MG63 (cell line): ENCODE results near the gene CCND3. TPM values are rescaled to one million over a fixed set of nuclear protein-coding genes. Genes with fewer than 3 reads are reported as not detected.
A peak's percentile ranks its signal among the peaks of the same experiment; 100 is the strongest.
"Not testable (repeated sequence)": the region's sequence is repeated elsewhere in the genome, so short reads cannot be mapped to it uniquely, and the experiment has no call there.

ENCODE experiments used
- DNase-seq: peaks from one replicate; pipeline ENCODE4 v3.0.0-alpha.2; 2020
- H3K27me3 ChIP-seq: fragments of 250-450 bp; sonication (Bioruptor Pico); 2 replicates; pipeline ENCODE4 v1.5.1; 2020; ENCODE audit warnings: mild to moderate bottlenecking, moderate library complexity
- H3K36me3 ChIP-seq: fragments of 250-450 bp; sonication (Bioruptor Pico); 2 replicates; pipeline ENCODE4 v1.5.1; 2020; ENCODE audit warnings: mild to moderate bottlenecking, moderate library complexity
- H3K4me3 ChIP-seq: fragments of 250-450 bp; sonication (Bioruptor Pico); 2 replicates; pipeline ENCODE4 v1.5.1; 2020; ENCODE audit warnings: mild to moderate bottlenecking, moderate library complexity
- H3K9me3 ChIP-seq: fragments of 250-450 bp; sonication (Bioruptor Pico); 2 replicates; pipeline ENCODE4 v1.5.1; 2020; ENCODE audit warnings: mild to moderate bottlenecking, moderate library complexity
- total RNA-seq: library from RNA; depleted of rRNA; stranded (reverse); fragments of >200 nt; shearing (Covaris generic); gene quantifications from 2 replicates; pipeline ENCODE4 v1.2.3, GENCODE V29; 2014; ENCODE audit warnings: low replicate concordance

CCND3 gene
- total RNA-seq, 1 experiment from 2014 or later, result 29.8 TPM

DNA sequence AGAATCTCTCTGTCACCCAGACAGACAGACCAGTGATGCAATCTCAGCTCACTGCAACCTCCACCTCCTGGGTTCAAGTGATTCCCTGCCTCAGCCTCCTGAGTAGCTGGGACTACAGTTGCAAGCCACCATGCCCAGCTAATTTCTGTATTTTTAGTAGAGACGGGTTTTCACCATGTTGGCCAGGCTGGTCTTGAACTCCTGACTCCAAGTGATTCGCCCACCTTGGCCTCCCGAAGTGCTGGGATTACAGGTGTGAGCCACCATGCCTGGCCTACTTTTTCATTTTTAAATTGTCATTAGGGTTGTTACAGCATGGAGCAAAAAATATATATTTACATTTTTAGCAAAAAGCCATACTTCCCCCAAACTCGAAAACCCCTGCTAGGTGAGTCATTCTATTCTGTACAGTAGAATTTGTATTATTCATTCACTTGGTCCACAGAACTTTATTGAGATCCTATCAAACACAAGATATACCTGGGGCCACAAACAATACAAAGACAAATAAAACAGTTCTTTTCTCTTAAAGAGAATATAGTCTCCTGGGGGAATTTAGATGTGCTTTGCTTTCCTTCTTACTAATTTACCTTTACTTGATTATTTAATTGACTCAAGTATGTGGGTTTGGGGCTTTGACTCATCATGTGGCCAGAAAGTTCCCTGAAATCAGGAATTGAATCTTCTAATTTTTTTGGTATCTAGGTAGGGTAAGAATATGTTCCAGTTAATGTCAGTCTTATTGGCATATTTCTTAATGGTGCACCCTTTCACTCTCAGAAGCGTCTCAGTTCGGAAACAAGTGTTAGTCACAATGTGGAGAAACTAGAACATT is 16.6 kb upstream of the CCND3 start:
- Histone ChIP-seq H3K4me3 (no peak overlapping the region), H3K27me3 (no peaks in the 10 kb centered on the region), H3K36me3 (no peaks in the 10 kb centered on the region), H3K9me3 (no peaks in the 10 kb centered on the region)
- no peak for DNase-seq

DNA sequence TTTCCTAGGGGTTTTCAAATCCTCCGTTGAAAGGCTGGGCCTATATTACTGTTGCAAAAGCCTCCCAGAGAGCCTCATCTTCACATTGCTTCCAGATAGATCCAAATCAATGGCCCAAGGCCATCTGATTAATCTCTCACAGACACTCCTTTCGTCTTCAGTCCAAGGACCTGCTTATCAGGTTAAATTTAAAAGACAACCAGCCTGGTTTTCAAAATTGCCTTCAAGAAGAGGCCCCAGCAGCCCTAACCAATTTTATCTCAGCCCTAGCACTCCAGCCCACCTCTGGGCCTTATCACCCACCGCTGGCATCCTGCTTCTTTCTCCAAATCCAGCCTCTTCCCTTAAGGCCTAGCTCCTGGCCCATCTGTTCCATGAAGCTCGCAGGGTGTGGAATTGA is 15.5 kb upstream of the CCND3 start:
- H3K36me3 ChIP-seq, result no peaks in the 10 kb centered on the region
- no peak overlapping the region for H3K4me3 ChIP-seq
- H3K9me3 ChIP-seq, result no peaks in the 10 kb centered on the region
- no peaks in the 10 kb centered on the region for H3K27me3 ChIP-seq
- DNase-seq, result no peak

DNA sequence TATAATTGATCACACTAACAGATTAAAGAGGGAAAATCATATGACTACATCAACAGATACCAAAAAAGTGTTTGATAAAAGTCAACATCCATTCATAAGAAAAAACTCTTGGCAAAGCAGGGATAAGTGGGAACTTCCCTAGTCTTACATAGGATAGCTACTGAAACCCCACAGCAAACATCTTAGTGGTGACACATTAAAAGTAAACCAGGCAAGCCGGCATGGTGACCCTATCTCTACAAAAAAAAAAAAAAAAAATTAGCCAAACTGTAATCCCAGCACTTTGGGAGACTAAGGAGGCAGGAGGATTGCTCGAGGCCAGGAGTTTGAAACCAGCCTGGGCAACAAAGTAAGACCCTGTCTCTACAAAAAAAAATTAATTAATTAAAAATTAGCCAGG is 13.8 kb upstream of the CCND3 start:
- DNase-seq, result no peak
- no peaks in the 10 kb centered on the region for H3K27me3 ChIP-seq
- no peak overlapping the region for H3K4me3 ChIP-seq
- no peaks in the 10 kb centered on the region for H3K9me3 ChIP-seq
- H3K36me3 ChIP-seq, result no peaks in the 10 kb centered on the region

DNA sequence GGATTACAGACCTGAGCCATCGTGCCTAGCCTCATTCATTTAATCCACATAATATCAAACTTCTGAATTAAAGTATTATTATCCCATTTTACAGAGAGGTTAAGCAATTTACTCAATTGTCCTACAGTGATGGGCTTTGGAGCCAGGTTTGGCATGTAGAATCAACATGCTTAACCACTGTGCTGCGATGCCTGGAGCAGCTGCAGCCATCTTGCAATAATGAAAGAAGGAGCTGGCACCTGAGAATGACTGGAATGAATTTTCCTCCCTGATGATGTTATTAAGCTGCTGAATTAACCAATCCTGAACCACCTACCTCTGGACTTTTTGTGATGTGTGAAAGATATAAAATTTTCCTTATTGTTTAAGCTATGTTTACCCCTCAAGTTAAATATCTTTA is 13.1 kb upstream of the CCND3 start:
- H3K36me3 ChIP-seq, result no peaks in the 10 kb centered on the region
- no peaks in the 10 kb centered on the region for H3K27me3 ChIP-seq
- no peak overlapping the region for H3K4me3 ChIP-seq
- DNase-seq, result no peak
- no peaks in the 10 kb centered on the region for H3K9me3 ChIP-seq

DNA sequence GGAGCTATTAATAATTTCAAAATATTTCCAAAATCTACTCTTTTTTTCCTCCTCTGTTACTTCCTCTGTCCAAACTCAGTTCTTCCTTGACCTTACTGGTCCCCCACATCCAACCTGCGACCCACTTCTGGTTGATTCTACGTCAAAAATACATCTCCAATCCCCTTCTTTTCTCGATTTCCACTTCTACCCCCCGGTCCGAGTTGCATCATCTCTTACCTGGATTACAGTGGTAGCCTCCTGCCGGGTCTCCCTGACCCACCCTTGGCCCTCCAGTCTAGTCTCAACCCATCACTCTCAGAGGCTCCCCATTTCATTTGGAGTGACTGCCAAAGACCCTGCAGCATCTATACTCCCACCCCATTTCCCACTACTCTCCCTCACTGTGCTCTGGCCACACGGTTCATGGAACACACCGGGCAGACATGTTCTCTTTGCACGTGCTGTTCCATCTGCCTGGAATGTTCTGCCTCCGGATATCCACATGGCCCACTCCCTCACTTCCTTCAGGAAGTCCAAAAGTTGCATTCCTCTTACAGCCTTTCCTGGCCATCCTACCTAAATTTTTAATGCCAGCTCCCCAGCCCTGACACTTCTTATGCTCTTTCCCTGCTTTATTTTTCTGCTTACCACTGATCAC is 6.1 kb upstream of the CCND3 start:
- DNase-seq, result no peak
- Histone ChIP-seq H3K36me3 (no peaks in the 10 kb centered on the region), H3K4me3 (no peak overlapping the region), H3K27me3 (no peaks in the 10 kb centered on the region), H3K9me3 (no peaks in the 10 kb centered on the region)

DNA sequence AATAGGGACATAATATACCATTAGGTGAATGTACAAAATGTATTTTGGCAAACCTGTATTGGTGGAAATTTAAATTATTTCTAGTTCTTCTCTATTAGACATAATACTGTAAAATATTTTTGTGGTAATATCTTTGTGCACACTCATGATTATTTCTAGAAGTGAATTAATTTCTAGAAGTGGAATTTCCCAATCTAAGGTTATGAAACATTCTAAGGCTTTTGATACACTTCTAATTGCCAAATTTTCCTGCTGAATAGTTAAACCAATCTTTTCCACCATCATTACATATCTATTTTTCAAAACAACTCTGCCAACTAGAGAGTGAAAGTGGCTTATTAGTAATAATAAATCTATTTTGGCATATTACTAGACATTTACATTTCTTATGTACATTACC is 1.8 kb upstream of the CCND3 start:
- Histone ChIP-seq H3K4me3 (no peak overlapping the region), H3K27me3 (no peaks in the 10 kb centered on the region), H3K9me3 (no peaks in the 10 kb centered on the region), H3K36me3 (no peaks in the 10 kb centered on the region)
- no peak for DNase-seq

DNA sequence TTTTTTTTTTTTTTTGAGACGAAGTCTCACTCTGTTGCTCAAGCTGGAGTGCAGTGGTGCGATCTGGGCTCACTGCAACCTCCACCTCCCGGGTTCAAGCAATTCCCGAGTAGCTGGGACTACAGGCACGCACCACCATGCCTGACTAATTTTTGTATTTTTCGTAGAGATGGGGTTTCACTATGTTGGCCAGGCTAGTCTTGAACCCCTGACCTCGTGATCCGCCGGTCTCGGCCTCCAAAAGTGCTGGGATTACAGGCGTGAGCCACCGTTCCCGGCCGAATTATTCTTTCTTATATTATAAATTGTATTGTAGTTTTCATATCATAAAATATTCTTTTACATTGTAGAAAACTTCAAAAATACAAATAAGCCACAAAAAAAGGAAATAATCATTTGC is 1.3 kb upstream of the CCND3 start:
- not testable (repeated sequence) for H3K4me3 ChIP-seq, H3K27me3 ChIP-seq, DNase-seq, H3K9me3 ChIP-seq, H3K36me3 ChIP-seq

DNA sequence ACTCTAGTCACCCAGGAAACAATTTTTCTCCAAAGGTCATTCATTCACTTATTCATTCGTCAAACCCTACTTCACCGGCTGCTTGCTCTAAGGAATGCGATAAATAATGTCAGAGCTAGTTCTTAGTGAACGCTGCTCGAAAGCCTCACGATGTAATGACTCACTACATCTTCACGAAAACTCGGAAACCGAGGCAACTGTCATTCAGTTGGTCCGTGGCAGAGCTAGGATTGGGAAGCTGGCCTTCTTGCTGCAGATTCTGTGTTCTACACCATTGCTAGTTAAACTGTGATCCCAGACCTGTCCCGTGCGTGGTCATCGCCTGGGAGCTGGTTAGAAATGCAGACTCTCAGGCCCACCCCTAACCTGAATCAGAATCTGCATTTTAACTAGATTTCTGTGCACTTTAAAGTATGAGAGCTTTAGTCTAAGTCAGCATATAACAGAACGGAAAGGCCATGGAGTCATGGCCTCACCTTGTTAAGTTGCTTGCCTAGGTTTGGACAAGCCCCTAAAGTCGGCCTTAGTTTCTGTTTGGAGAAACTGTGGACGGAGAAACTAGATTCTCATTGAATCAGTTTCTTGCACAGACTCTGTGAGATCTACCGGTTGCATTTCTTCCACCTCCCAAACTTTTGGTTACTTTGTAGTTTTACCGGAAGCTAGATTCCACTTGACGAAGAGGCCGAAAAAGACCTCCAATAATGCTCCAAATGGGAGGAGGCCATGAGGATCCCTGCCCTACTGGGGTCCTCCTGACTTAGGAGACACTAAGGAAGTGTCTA is 651 bp upstream of the CCND3 start:
- H3K9me3 ChIP-seq, result no peaks in the 10 kb centered on the region
- DNase-seq, result no peak
- no peaks in the 10 kb centered on the region for H3K27me3 ChIP-seq
- peak overlapping the region; percentile 77 for H3K4me3 ChIP-seq
- H3K36me3 ChIP-seq, result no peaks in the 10 kb centered on the region; the same call in 1 of the 2 replicates

DNA sequence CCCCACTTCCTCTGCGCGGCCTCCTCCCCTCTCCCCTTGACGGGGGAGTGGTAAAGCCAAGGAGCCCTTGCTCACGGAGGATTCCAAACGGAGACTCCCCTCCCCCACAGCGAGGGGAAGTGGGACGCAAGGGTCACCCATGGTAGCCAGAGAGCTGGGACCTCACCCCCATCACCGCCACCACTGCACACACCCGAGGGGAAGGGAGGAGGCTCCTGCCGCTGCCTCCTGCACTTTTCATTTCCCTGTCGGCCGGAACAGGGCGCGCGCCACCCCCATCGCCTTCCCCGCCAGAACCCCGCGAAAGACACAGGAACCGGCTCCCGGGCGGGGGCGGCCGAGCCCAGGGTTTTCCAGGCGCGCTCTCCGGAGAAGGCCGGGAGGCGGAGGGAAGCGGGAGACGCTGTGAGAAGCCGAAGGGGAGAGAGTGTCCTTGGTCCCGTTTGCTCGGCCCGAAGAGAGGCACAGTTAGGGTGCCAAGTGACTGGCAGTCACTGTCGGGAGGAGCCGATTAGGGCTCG is 789 bp downstream of the CCND3 start:
- Histone ChIP-seq H3K36me3 (peaks cover 5% of the 10 kb centered on the region; the same call in 1 of the 2 replicates), H3K4me3 (peak overlapping the region; percentile 77), H3K27me3 (no peaks in the 10 kb centered on the region), H3K9me3 (no peaks in the 10 kb centered on the region)
- peak; percentile 40 for DNase-seq

DNA sequence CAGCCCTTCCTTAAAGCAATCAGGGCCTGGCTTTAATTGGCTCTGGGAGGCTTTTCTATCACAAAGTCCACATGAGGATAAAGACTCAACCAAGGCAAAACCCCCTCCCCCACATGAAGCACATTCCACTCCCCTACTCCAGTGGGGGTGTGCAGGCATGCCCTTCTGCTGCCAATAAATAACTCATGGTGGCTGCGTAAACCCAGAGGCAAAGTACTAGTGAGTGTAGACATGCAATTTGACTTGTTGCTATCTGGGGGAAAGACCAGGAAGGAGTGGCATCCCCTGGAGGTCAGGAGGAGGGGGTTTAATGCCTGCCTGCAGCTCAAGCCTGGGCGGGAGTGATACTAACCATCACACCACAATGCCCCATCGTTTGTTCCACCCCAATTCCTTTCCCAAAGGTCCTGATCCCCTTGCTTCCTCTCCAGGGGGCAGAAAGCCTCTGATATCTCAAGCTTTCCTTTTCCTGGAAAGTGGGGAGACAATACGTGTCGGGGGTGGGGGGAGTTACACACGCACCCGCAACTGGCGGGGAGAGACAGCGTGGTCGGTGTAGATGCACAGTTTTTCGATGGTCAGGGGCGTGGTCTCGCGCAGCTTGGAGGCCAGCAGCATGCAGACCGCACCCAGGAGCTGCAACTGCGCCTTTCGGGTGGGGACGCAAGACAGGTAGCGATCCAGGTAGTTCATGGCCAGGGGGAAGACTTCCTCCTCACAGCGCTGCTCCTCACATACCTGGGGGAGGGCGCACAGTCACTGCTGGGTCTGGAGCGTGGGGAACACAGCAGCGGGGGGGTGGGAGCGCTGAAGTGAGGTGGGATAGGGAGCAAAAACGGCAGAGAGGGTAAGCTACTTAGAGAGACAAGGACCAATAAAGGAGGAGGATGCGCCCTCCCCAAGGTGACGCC is 1.5 kb downstream of the CCND3 start:
- no peak for DNase-seq
- Histone ChIP-seq H3K4me3 (peak overlapping the region; percentile 77), H3K36me3 (peaks cover 9% of the 10 kb centered on the region), H3K9me3 (no peaks in the 10 kb centered on the region), H3K27me3 (no peaks in the 10 kb centered on the region)

DNA sequence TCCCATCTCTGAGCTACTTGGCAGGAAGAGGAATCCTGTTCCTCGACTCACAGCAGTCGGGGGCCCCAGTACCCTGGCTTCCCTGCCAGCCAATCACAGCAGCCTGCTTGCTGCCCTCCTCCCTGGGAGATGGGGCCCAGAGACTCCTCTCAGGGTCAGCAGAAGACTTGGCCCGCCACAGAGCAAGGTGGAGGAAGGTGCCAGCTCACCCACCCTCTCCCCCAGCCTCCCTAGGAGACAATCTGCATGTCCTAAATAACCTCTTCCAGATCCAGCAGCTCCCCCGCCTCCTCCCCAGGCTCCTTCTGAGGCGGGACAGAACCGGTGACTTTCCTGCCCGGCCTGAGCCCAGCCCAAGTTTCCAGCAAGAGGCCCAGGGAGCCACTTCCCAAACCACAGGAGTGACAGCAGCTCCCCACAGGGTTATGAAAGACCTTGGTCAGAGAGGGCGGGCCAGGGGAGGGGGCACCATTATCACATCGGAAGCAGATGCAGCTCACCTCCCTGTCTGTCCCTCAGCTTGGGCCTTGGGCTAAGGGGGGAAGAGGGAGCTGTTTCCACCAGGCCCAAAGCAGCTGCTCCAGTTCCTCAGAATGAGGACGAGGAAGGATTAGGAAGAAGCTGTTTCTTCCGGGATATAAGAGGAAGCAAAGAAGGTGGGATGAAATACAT is 2.3 kb downstream of the CCND3 start:
- H3K36me3 ChIP-seq, result peaks cover 13% of the 10 kb centered on the region
- DNase-seq, result peak; percentile 18

DNA sequence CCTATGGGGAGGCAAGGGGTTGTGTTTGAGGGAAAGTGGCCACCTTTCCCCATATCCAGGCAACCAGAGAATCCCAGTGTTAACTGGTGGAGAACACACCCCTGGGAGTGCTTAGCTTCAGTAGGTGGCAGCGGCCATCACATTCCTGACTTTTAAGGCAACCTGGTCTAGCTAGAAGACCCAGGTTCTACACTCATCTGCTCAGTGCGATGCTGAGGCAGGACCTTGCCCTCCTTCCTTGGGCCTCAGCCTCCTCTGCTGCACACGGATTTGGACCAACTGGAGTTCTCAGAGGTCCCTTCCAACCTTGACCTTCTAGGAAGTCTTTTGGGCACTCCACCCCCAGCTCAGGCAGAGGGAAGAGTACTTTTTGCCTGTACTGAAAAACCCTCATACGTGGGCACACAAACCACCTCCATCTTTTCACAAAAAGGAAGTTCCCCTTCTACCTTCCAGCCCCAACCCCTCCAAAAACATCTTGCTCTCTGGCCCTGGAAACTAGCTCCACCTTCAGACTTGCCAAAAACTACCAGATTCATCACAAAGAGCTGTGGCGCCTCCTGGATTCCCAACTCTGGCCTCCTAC is 2.9 kb downstream of the CCND3 start:
- no peaks in the 10 kb centered on the region for H3K9me3 ChIP-seq
- no peaks in the 10 kb centered on the region for H3K27me3 ChIP-seq
- DNase-seq, result no peak
- H3K36me3 ChIP-seq, result peaks cover 16% of the 10 kb centered on the region
- H3K4me3 ChIP-seq, result no peak overlapping the region

More for the DNA sequence above, 2.3 kb downstream of the CCND3 start:
- no peaks in the 10 kb centered on the region for H3K27me3 ChIP-seq
- H3K4me3 ChIP-seq, result no peak overlapping the region
- H3K9me3 ChIP-seq, result no peaks in the 10 kb centered on the region

DNA sequence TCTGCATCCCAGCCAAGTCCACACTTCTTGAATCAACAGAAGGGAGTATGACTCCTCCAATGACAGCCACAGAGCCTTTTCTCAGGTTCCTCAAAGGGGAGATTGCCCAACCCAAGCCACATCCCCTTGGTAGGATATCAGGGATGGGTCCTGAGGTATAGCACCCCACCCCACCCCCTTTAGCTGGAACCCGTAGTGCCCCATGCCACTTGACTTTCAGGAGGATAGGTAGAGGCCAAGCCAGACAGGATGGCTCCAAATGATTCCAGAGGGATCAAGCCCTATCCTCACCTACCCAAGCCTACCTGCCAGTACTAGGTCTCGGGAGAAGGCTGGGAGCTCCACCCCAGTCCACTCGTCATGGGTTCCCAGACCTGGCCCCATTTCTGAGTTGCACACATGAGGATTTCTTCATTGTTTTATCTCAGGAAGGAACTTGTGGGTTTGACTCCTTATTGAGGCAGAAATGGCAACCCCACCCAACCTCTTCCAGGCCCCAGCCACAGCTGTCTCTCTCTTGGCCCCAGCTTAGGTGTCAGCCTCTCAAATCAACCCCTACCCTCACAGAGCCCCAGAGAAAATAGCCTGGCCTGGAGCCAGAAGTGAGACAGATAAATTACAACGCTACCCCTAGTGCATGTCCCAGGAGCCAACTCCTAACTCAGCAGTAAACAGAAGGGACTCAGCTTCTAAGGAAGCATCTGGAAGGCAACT is 3.6 kb downstream of the CCND3 start:
- no peak overlapping the region for H3K4me3 ChIP-seq
- DNase-seq, result no peak
- H3K36me3 ChIP-seq, result peaks cover 18% of the 10 kb centered on the region
- no peaks in the 10 kb centered on the region for H3K9me3 ChIP-seq
- H3K27me3 ChIP-seq, result no peaks in the 10 kb centered on the region

DNA sequence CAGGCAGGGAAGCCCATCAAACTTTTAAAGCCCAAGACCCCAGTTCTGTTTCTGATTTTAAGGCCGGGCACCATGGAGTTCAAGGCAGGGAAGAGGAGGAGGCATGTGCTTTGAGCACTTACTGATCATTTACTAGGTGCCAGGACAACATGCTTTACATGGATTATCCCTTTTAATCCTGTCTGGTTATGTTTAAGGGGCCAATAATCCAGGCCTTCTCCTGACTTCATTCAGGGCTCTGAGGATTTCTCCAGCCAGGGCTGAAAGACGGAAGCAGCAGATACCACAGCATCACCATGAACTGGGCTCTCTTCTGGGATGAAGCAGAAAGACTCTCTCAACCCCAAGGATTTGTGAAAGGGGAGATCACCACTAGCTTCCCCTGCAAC is 4.1 kb downstream of the CCND3 start:
- Histone ChIP-seq H3K36me3 (peaks cover 20% of the 10 kb centered on the region), H3K4me3 (no peak overlapping the region), H3K9me3 (no peaks in the 10 kb centered on the region), H3K27me3 (no peaks in the 10 kb centered on the region)
- no peak for DNase-seq
